EH (cell line): ENCODE data around the gene AMELX.

Source experiments
- DNase-seq: peaks from one replicate; pipeline ENCODE4 v3.0.0-alpha.2; 2015; ENCODE audit warnings: low read depth

Gene AMELX

GRCh38 chrX:11293113-11293512, at the start of gene AMELX:
Gene AMELX (plus strand): TSS chrX:11293413. CDS start chrX:11294789, 1,376 bp downstream.
- no peak for DNase-seq

- peak; percentile 14 for DNase-seq
Observed at GRCh38 chrX:11244636-11245035, 48.6 kb upstream of the AMELX start.

- DNase-seq, result no peak
Observed at GRCh38 chrX:11254417-11255109, 38.6 kb upstream of the AMELX start.

- no peak for DNase-seq
Observed at GRCh38 chrX:11257290-11257689, 35.9 kb upstream of the AMELX start.

GRCh38 chrX:11257711-11258110, 35.5 kb upstream of the AMELX start:
- no peak for DNase-seq

GRCh38 chrX:11259437-11259836, 33.8 kb upstream of the AMELX start:
- no peak for DNase-seq

- DNase-seq, result peak; percentile 83
Observed at GRCh38 chrX:11261260-11261659, 32.0 kb upstream of the AMELX start.

- no peak for DNase-seq
Observed at GRCh38 chrX:11264925-11265324, 28.3 kb upstream of the AMELX start.

GRCh38 chrX:11265352-11265751, 27.9 kb upstream of the AMELX start:
- DNase-seq, result no peak

GRCh38 chrX:11266573-11267003, 26.6 kb upstream of the AMELX start:
- no peak for DNase-seq

- peak; percentile 21 for DNase-seq
Observed at GRCh38 chrX:11267425-11267824, 25.8 kb upstream of the AMELX start.

- DNase-seq, result no peak
Observed at GRCh38 chrX:11269006-11269405, 24.2 kb upstream of the AMELX start.

GRCh38 chrX:11269996-11270395, 23.2 kb upstream of the AMELX start:
- DNase-seq, result no peak

- DNase-seq, result peak; percentile 52
Observed at GRCh38 chrX:11272290-11272689, 20.9 kb upstream of the AMELX start.

GRCh38 chrX:11272863-11273262, 20.4 kb upstream of the AMELX start:
- no peak for DNase-seq

- peak; percentile 82 for DNase-seq
Observed at GRCh38 chrX:11273544-11273943, 19.7 kb upstream of the AMELX start.

- no peak for DNase-seq
Observed at GRCh38 chrX:11282043-11282442, 11.2 kb upstream of the AMELX start.

- no peak for DNase-seq
Observed at GRCh38 chrX:11285651-11286050, 7.6 kb upstream of the AMELX start.

GRCh38 chrX:11287505-11287904, 5.7 kb upstream of the AMELX start:
- peak; percentile 11 for DNase-seq

- DNase-seq, result no peak
Observed at GRCh38 chrX:11290416-11291102, 2.7 kb upstream of the AMELX start.

GRCh38 chrX:11296051-11296450, 2.8 kb downstream of the AMELX start:
- no peak for DNase-seq

- no peak for DNase-seq
Observed at GRCh38 chrX:11298600-11298999, 5.4 kb downstream of the AMELX start.

- DNase-seq, result no peak
Observed at GRCh38 chrX:11304829-11305228, 11.6 kb downstream of the AMELX start.

- no peak for DNase-seq
Observed at GRCh38 chrX:11305641-11306040, 12.4 kb downstream of the AMELX start.
